ENCODE measurements around the gene PSME2. TPM values are rescaled to one million over a fixed set of nuclear protein-coding genes. Genes with fewer than 3 reads are reported as not detected.

Gene PSME2
- polyA plus RNA-seq, 1 donor (not counting 4 experiments of a cell fraction or from before 2014, with no cell fraction given): 158 TPM

DNA sequence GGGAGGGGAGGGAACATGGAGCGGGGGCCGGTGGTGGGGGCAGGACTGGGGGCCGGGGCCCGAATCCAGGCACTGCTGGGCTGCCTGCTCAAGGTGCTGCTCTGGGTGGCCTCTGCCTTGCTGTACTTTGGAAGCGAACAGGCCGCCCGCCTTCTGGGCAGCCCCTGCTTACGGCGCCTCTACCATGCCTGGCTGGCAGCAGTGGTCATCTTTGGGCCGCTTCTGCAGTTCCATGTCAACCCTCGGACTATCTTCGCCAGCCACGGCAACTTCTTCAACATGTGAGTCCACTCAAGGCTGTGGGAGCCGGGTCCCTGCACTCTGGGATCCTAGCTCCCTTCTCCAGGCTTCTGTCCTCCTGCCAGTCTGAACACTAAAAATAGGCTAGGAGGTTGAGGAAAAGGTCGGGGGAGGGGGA, 14.9 kb downstream of the PSME2 start:
- dilution Hi-C loops (cut with MboI; ENCODE audit: extremely low pct_ligation_motif_present, low sequenced_read_pairs): no loop called here
- H3K4me1 ChIP-seq (ENCODE audit: control insufficient read depth, extremely low read depth, insufficient read depth, low read length): peaks cover 16% of the 10 kb centered on the region
- no peak overlapping the region for H3K27ac ChIP-seq (ENCODE audit: control insufficient read depth, insufficient read depth, low read length)
- TF ChIP-seq, protein P1, sequence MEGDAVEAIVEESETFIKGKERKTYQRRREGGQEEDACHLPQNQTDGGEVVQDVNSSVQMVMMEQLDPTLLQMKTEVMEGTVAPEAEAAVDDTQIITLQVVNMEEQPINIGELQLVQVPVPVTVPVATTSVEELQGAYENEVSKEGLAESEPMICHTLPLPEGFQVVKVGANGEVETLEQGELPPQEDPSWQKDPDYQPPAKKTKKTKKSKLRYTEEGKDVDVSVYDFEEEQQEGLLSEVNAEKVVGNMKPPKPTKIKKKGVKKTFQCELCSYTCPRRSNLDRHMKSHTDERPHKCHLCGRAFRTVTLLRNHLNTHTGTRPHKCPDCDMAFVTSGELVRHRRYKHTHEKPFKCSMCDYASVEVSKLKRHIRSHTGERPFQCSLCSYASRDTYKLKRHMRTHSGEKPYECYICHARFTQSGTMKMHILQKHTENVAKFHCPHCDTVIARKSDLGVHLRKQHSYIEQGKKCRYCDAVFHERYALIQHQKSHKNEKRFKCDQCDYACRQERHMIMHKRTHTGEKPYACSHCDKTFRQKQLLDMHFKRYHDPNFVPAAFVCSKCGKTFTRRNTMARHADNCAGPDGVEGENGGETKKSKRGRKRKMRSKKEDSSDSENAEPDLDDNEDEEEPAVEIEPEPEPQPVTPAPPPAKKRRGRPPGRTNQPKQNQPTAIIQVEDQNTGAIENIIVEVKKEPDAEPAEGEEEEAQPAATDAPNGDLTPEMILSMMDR (optimal IDR thresholded peaks at IDR 0.05 in 1 of 3, IDR thresholded peaks at IDR 0.05 in 1 of 3, conservative IDR thresholded peaks at IDR 0.05 in 1 of 3; ENCODE audit: extremely low read depth in 1 of 3, insufficient read depth in 2 of 3, low read length in 3 of 3): no peak
- no peak for TF ChIP-seq EZH2 (IDR thresholded peaks at IDR 0.05; ENCODE audit: low read length)
- H3K36me3 ChIP-seq (ENCODE audit: control insufficient read depth in 2 of 2, extremely low read depth in 1 of 2, insufficient read depth in 2 of 2, low read length in 2 of 2): no peaks in the 10 kb centered on the region
- H3K79me2 ChIP-seq (ENCODE audit: control insufficient read depth, insufficient read depth, low read length): peaks cover 3% of the 10 kb centered on the region
- no peak overlapping the region for H3K4me2 ChIP-seq (ENCODE audit: control insufficient read depth, extremely low read depth, insufficient read depth, low read depth, low read length)
- H2AFZ ChIP-seq (ENCODE audit: control insufficient read depth, low read length): no peak overlapping the region
- DNase-seq (ENCODE audit: low read depth, low spot score) (no peak), FAIRE-seq (no peak)
- H3K4me3 ChIP-seq (ENCODE audit: control insufficient read depth in 2 of 3, extremely low read depth in 1 of 3, insufficient read depth in 2 of 3, low read depth in 1 of 3, low read length in 3 of 3): no peak overlapping the region
- no peaks in the 10 kb centered on the region for H4K20me1 ChIP-seq (ENCODE audit: control insufficient read depth, extremely low read depth, insufficient read depth, low read length)
- no peak overlapping the region for H3K9ac ChIP-seq (ENCODE audit: control insufficient read depth, extremely low read depth, insufficient read depth, low read length)
- no peaks in the 10 kb centered on the region for H3K9me3 ChIP-seq (ENCODE audit: control insufficient read depth, low read depth, low read length)
- H3K9me1 ChIP-seq (ENCODE audit: control insufficient read depth, extremely low read depth, insufficient read depth, low read length): no peaks in the 10 kb centered on the region
- H3K27me3 ChIP-seq (ENCODE audit: control insufficient read depth, extremely low read depth, insufficient read depth, low read length): no peaks in the 10 kb centered on the region

DNA sequence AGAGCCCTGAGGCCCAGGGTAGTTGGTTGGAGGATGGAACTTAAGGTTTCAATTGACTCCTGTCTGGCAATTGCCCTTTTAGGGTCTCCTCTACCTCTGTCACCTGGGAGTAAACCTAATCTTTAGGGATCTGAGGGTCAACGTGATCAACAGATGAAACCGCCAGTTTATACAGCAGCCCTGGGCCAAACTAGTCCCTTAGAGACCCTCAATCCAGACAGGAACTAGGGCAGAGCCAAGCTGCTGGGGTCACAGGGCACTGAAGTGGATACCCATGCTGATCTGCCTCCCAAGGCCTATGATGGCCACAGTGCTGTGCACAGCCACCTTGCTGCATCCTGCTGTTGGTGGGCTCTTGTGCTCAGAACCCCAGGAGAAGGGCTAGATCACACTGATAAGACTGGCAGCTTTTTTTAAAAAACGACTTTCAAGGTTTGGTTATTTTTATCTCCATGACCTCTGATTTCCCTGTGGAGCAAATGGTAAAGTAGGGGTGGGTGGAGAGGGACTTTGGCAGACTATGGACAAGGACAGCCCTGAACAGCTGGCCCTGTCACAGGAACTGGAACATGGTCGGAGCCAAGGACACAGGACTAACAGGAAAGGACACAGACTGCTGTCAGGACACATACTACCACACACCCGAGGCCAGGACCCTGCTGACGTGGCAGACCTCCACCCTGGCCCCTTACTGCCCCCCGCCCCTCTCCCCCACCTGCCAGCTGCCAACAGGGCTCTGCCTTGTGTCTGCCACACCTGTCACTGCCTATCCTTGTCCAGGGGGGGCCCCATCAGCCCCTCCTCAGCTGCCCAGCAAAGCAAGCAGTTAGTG, 15.5 kb downstream of the PSME2 start:
- Histone ChIP-seq H3K4me1 (ENCODE audit: control insufficient read depth, extremely low read depth, insufficient read depth, low read length) (peaks cover 15% of the 10 kb centered on the region), H3K27ac (ENCODE audit: control insufficient read depth, insufficient read depth, low read length) (no peak overlapping the region), H3K27me3 (ENCODE audit: control insufficient read depth, extremely low read depth, insufficient read depth, low read length) (no peaks in the 10 kb centered on the region), H2AFZ (ENCODE audit: control insufficient read depth, low read length) (no peak overlapping the region), H3K36me3 (ENCODE audit: control insufficient read depth in 2 of 2, extremely low read depth in 1 of 2, insufficient read depth in 2 of 2, low read length in 2 of 2) (no peaks in the 10 kb centered on the region), H3K9me1 (ENCODE audit: control insufficient read depth, extremely low read depth, insufficient read depth, low read length) (no peaks in the 10 kb centered on the region), H3K4me3 (ENCODE audit: control insufficient read depth in 2 of 3, extremely low read depth in 1 of 3, insufficient read depth in 2 of 3, low read depth in 1 of 3, low read length in 3 of 3) (no peak overlapping the region), H3K4me2 (ENCODE audit: control insufficient read depth, extremely low read depth, insufficient read depth, low read depth, low read length) (no peak overlapping the region), H3K79me2 (ENCODE audit: control insufficient read depth, insufficient read depth, low read length) (no peaks in the 10 kb centered on the region), H3K9me3 (ENCODE audit: control insufficient read depth, low read depth, low read length) (no peaks in the 10 kb centered on the region), H4K20me1 (ENCODE audit: control insufficient read depth, extremely low read depth, insufficient read depth, low read length) (no peaks in the 10 kb centered on the region), H3K9ac (ENCODE audit: control insufficient read depth, extremely low read depth, insufficient read depth, low read length) (no peak overlapping the region)
- DNase-seq (ENCODE audit: low read depth, low spot score): no peak
- dilution Hi-C loops (cut with MboI; ENCODE audit: extremely low pct_ligation_motif_present, low sequenced_read_pairs): no loop called here
- TF ChIP-seq, protein P1 (optimal IDR thresholded peaks at IDR 0.05 in 1 of 3, IDR thresholded peaks at IDR 0.05 in 1 of 3, conservative IDR thresholded peaks at IDR 0.05 in 1 of 3; ENCODE audit: extremely low read depth in 1 of 3, insufficient read depth in 2 of 3, low read length in 3 of 3): no peak
- TF ChIP-seq EZH2 (IDR thresholded peaks at IDR 0.05; ENCODE audit: low read length): no peak
- no peak for FAIRE-seq
